GM12892 (cell line): ENCODE measurements around the gene ABLIM2. TPM values are rescaled to one million over a fixed set of nuclear protein-coding genes. Genes with fewer than 3 reads are reported as not detected.

ENCODE experiments used
- DNase-seq: peaks from one replicate; pipeline ENCODE4 v3.0.0; 2011; ENCODE audit not compliant: insufficient read length
- FAIRE-seq: peaks from 2 replicates; lab custom pipeline; 2011; peaks lifted over from hg19 to GRCh38; lab: Jason Lieb, UNC
- POLR2A ChIP-seq: IDR thresholded peaks from 2 replicates; pipeline ENCODE4 v1.6.1; 2011; ENCODE audit warnings: low read depth, low read length, control low read depth
- POLR2AphosphoS5 ChIP-seq: IDR thresholded peaks from 2 replicates; pipeline ENCODE4 v1.6.1; 2011; ENCODE audit warnings: low read depth, low read length, control low read depth
- TAF1 ChIP-seq: IDR thresholded peaks from 2 replicates; pipeline ENCODE4 v1.6.1; 2011; ENCODE audit warnings: low read depth, mild to moderate bottlenecking, control low read depth, low read length, borderline replicate concordance
- polyA plus RNA-seq: library from polyadenylated mRNA; unstranded; fragments of >200 nt; gene quantifications from one replicate; pipeline ENCODE4 v1.2.1, GENCODE V29; 2012; ENCODE audit warnings: missing spikeins, inconsistent platforms; ENCODE audit not compliant: missing spikeins

ABLIM2 gene
- polyA plus RNA-seq, result 0.13 TPM

DNA sequence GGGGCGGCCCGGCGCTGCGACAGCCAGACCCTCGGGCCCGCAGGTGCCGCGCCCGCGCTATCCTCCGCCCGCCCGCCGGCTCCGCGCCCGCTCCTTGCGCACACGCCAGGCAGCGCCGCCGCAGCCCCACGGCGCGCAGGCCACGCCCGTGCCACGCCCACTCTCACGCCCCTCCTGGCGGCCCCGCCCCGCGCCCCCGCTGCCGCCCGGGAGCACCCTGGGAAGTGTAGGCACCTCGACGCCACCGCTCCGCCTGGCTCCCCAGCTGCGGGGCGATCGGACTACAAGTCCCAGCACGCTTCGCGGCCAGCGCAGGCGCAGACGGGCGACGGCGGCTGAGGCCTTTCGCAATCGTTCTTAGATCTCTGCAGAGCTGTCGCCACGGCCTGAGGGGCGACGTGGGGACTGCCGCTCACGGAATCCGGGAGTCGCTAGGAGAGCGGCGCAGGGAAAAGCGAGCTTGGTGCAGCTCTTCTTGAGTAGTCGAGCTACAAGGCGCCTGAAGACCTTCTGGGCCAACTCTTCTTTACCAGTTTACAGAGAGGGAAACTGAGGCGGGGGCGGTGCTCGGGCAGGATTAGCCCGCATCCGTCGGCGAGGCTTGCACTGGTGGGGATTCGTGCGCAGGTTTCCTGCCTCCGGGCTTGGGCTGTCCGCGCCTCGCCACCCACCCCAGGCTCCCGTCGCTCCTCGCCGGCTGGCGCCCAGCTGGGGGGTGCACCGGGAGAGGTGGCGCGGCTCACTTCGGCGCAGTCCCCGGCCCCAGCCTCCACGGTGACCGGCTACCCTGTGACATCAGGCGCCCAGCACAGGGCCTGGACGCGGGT lies at the start of gene ABLIM2:
ABLIM2 (minus strand) TSS at position 104 of the 827 bp plus-strand sequence. CDS start 124 bp downstream, outside the sequence.
- peak; percentile 99 for FAIRE-seq
- TF ChIP-seq POLR2A, result peak; percentile 52; the same call in 1 of the 2 replicates
- 0 out of 2 replicates have a peak, but pooled peaks have one; percentile 41 for TF ChIP-seq POLR2AphosphoS5
- no peak for TF ChIP-seq TAF1
- DNase-seq, result peak; percentile 95

DNA sequence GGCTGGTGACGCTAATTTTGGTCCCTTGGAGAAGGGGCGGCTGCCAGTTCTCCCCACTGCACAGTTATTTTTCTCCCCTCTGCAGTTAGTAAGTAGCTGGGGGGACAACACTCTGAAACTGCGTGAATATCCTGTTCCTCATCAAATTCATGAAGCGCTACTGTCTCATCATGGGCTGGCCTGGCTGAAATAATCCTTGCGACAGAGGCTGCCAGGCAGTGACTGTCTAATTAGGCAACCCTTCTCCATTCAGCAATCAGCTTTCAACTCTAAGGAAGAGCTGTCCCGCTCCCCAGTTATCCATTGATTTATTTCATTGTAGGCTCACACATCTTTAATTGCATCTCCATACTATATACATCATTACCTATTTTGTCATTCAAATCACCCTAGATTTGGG lies 48.7 kb upstream of the ABLIM2 start:
- TF ChIP-seq POLR2A (no peak), TAF1 (no peak), POLR2AphosphoS5 (no peak)
- FAIRE-seq (no peak), DNase-seq (no peak)

DNA sequence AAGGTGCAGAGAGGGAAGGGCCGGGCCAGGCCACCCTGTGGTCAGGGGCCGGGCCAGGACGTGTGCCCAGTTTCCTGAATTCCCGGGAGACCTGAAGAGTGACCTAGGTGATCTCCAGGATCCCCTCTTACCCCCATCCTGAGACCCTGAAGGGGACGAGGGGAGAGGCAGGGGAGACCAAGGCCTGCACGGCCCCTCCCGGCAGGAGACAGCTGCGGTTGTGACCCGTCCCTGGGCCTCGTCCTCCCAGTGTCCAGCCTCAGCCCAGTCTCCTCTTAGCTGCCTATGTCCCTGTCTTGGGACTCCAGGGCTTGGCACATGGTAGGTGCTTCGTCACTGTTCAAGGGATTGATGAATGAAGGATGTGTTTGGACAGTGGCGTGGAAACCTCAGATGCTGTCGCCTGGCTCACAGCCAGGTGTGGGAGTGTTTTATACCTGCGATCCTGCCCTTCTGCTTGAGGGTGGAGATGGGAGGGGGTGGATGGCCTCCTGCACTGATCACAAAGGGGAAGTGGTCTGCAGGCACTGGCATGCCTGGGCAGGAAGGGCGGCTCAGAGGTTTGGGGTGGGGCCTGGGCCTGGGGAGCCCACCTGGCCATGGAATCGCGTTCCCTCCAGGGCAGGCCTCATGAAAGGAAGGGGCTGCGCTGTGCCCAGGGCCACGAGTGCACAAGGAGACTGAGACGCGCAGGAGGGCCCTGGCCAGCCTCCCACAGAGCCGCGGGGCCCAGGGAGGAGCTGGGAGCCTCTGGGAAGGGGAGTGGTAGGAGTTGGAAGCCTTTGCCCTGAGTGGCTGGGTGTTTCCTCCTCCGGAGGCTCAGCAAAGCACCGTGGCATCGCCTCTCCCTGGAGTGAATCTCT lies 47.4 kb upstream of the ABLIM2 start:
- no peak for TF ChIP-seq POLR2AphosphoS5
- TF ChIP-seq POLR2A, result no peak
- TF ChIP-seq TAF1, result no peak
- FAIRE-seq (peak; percentile 33), DNase-seq (no peak)

DNA sequence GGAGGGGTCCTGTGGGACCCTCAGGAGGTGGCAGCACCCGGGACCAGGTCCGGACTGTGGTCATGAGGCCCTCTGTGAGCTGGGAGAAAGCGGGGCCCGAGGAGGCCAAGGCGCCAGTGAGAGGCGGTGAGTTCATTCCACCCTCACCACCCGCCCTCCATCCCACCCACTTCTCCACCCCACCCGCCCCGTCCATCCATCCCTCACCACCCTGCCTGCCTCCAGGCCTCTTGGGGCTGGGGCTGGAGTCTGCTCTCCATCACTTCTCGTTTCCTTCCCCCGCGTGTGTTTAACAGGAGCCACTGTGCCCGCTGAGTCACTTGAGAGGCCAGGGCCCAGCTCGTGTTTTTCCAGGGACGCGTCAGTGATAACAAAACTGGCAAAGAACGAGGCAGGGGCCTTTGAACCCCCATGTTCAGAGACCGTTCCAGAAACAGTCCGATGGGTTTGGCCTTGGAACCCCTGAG lies 46.7 kb upstream of the ABLIM2 start:
- FAIRE-seq (no peak), DNase-seq (no peak)
- TF ChIP-seq POLR2A, result no peak
- TF ChIP-seq POLR2AphosphoS5, result no peak
- TF ChIP-seq TAF1, result no peak

DNA sequence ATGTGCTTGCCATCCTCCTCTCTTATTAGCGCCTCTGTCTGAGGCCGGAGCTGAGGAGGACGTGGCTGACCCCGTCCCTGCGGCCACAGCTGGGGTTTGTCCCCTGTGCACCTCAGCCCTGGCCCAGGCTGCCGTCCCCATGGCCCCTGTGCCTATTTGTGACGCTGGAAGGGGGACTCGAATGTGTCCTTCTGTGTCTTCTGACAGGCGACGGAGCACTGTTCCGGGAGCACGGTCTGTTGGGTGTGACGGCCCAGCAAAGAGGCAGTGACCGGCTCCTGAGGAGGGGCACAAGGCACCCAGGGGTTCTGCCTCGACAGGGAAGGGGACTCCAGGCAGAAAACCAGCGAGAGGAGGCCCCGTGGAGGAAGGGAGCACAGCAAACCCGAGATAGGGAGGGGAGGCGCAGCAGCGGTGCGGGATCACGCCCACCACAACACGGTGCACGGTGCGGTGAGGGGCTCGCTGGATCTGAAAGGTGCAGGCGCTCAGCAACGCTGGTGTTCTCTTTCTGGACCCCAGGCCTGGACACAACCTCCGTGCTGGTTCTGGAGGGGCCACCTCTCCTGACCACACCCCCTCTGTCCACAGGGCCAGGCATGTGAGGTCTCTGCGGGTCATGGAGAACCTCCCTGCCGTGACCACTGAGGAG lies 46.1 kb upstream of the ABLIM2 start:
- no peak for FAIRE-seq
- TF ChIP-seq POLR2AphosphoS5, result no peak
- TF ChIP-seq POLR2A, result no peak
- TF ChIP-seq TAF1, result no peak
- DNase-seq, result no peak

GRCh38 chr4:8203817-8204216 lies 45.2 kb upstream of the ABLIM2 start:
- no peak for FAIRE-seq
- no peak for TF ChIP-seq POLR2A
- no peak for DNase-seq

GRCh38 chr4:8203052-8203401 lies 44.4 kb upstream of the ABLIM2 start:
- DNase-seq, result no peak
- TF ChIP-seq POLR2AphosphoS5 (no peak), POLR2A (no peak), TAF1 (no peak)
- no peak for FAIRE-seq

DNA sequence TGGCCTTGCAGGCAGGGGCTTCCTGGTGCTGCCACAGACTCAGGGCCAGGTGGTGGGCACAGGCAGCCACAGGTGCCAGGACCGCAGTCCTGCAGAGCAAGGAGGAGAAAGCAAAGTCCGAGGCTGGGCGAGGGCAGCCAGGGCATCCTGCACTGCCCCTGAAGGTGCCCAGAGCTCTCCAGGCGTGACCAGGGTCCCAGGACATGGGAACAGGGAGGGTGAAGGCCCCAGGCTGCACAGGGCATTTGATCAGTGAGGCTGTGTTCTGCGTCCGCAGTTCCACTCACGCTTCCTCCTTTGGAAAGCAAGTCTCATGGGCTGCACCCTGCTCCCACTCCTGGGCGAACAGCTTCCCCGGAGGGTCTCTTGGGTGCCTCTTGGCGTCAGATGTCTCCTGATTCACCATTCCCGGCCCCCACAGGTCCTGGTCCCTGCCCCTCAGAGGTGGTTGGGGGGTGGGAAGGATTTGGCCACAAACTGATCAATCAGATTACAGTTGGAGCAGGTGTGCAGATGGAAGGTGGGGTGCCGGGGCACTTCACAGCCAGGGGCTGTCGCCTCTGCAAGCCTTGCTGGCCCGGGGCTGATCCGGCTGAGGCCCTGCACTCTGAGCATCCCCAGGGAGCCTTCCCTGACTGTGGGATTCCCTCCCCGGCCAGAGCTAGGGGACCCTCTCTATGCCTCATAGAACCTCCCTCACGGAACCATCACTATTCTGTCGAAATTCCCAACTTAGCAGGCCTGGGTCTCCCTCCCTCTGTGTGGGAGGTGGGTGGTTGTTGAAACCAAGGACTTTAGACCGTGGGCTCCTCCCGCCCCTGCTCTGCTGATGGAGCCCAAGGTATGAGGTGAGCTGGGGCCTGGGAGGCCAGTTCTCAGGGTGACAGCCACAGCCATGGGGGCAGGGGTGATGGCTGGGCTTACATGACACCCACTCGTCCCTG lies 43.8 kb upstream of the ABLIM2 start:
- DNase-seq, result no peak
- TF ChIP-seq POLR2A (no peak), POLR2AphosphoS5 (no peak), TAF1 (no peak)
- FAIRE-seq, result no peak

DNA sequence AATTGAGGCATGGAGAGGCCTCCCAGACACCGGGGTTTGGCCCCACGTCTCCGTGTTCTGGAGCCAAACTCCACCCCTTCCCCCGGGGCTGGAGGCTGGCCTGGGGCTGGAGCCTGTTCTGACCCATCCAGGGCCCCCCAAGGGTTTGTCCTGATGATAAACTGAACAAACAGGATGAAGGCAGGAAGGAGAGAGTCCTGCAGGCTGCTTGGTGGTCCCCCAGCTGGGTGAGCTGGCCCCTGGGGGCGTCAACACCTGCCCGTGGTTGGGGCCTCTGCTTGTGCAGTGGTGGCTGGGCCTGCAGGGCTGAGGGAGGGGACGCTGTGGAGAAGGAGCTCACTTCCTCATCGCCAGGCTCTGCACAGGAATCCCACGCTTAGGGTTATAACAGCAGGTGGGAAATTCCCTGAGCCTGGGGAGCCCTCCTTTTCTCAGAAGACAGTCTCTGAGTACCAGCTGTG lies 42.7 kb upstream of the ABLIM2 start:
- TF ChIP-seq TAF1 (no peak), POLR2A (peak; percentile 54; the same call in 1 of the 2 replicates)
- peak; percentile 76 for DNase-seq
- peak; percentile 94 for FAIRE-seq

DNA sequence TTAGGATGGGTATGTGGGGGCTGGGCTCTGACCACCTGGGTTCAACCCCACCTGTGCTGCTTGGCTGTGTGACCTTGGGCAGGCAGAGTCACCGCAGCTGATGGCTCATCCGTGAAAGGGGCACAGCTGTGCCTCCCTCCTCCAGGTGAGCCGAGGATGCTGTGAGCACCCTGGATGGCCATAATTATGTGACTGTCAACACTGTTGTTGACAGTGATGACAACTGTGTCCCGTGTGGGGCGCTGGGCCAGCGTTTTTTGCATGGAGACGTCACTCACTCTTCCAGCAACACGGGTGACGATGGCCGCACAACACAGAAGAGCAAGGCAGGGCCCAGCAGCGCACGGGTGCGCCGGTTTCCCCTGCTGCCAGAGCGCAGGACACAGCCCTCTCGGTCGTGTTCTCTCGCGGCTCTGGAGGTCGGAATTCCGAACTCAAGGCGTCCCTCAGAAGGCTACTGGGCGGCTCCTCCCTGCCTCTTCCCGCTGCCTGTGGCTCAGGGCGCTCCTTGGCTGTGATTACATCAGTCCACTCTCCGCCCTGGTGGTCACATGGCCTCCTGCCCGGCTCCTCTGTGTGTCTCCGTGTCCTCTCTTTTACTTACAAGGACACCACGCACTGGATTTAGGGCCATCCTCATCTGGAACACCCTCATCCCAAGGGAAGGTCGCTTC lies 41.8 kb upstream of the ABLIM2 start:
- DNase-seq (no peak), FAIRE-seq (peak; percentile 96)
- TF ChIP-seq POLR2A (no peak; the same call in 1 of the 2 replicates), TAF1 (no peak), POLR2AphosphoS5 (no peak)
